A204.1 (cell line): ENCODE results near the gene SLC25A6.
"Not testable (repeated sequence)": the region's sequence is repeated elsewhere in the genome, so short reads cannot be mapped to it uniquely, and the experiment has no call there.

ENCODE experiments used
- FAIRE-seq: peaks from 2 replicates; lab custom pipeline; 2012; peaks lifted over from hg19 to GRCh38; lab: Jason Lieb, UNC

SLC25A6 gene

DNA sequence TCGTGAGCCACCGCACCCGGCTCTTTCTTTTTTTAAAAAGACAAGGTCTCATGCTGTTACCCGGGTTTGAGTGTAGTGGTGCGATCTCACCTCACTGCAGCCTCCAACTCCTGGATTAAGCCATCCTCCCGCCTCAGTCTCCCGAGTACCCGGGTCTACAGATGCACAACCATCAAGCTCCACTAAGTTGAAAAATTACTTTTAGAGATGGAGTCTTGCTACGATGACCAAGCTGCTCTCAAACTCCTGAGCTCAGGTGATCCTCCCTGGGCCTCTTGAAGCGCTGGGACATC is 2.0 kb downstream of the SLC25A6 start:
- no peak for FAIRE-seq

- no peak for FAIRE-seq
Observed at GRCh38 chrX:1389181-1389992, 2.5 kb downstream of the SLC25A6 start.

GRCh38 chrX:1388651-1389050 is 3.3 kb downstream of the SLC25A6 start:
- no peak for FAIRE-seq

- FAIRE-seq = no peak
Observed at GRCh38 chrX:1387141-1387776, 4.7 kb downstream of the SLC25A6 start.

DNA sequence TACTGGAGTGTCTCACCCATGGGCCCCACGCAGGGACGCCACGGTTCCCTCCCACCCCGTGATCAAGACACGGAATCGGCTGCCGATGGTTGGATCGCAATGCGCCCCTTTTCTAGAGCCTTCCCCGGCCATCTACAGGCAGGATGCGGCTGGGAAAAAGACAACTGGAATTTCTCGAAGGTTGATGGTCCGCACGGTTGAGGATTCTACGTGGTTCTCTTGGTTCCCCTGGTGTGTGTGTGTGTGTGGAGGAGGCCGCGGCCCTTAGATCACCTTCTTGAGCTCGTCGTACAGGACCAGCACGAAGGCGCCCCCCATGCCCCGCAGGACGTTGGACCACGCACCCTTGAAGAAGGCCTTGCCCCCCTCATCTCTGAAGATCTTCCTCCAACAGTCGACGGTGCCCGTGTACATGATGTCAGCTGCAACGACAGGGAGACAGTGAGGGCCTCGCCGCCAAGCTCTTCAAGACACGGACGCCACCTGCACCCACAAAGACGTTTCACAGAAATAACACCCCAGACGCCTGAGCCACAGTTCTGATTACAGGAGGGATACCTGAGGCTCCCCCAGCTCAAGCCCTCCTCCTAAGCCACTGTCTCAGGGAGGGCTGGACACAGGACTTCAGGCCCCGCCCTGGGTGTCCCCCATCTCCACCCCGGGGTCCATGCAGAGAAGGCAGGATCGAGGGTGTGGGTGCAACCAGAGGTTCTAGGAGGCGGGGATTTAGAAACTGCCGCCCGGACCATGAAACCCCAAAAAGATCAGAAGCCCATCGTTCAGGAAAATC is 5.4 kb downstream of the SLC25A6 start:
- no peak for FAIRE-seq

DNA sequence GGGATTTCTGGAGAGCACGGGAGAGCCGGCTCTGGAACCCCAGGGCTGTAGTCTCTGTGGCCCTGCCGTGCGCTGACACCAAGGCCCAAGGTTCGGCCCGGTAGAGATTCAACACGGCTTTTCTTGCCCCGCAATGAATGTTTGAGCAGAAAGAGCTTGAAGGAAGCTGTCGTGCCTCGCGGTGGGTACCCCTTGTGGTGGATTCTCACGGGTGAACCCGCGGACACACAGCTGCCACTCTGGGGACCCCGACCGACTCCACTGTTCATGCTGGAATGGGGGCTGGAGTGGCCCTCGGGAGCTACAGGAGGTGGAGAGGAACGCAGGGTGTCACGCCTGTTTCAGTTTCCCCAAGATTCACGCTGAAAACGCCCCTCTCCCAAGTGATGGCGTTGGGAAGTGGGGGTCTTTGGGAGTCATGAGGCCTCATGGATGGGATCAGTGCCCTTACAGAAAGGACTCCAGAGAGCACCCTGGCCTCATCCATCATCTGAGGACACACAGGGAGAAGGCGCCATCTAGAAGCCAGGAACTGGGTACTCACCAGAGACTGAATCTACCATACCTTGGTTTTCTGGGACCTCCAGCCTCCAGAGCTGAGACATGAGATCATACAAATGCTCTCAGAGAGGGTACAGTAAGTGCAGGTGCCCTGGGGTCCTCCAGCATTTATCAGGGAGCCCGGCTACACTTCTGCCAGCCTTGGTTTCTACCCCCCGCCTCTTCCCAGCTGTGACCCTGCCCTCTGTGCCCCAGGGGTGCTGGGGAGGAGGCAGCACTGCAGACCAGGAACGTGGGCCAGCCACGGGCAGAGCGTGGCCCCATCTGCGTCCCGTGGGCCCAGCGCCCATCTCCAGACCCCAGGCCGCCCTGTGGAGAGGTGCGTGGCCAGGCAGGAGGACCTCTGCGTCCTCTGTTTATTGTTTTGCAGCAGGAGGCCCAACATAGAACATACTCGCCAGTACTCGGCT is 6.4 kb downstream of the SLC25A6 start:
- FAIRE-seq = no peak

GRCh38 chrX:1384658-1385252 is 7.2 kb downstream of the SLC25A6 start:
- FAIRE-seq = no peak

- FAIRE-seq = no peak
Observed at GRCh38 chrX:1380672-1381233, 11.2 kb downstream of the SLC25A6 start.

DNA sequence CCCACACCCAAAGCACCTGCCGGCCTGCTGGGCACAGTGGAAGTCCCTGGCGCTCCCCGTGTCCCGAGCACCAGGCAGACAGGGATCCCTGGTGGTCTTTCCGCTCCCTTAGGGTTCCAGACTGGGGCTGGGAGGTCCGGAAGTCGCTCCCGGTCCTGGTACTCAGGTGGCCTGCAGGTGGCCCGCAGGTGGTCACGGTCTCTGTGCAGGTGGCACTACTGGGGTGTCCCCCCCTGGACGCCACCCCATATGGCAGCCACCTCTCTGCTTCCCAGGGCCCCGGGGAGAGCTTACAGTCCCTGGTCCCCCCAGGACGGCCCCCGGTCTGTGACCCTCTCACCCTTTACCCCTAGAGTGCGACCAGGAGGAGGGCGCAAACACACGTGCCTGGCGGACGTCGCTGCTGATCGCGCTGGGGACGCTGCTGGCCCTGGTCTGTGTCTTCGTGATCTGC is 13.6 kb downstream of the SLC25A6 start:
- no peak for FAIRE-seq

- no peak for FAIRE-seq
Observed at GRCh38 chrX:1368385-1368698, 23.6 kb downstream of the SLC25A6 start.

DNA sequence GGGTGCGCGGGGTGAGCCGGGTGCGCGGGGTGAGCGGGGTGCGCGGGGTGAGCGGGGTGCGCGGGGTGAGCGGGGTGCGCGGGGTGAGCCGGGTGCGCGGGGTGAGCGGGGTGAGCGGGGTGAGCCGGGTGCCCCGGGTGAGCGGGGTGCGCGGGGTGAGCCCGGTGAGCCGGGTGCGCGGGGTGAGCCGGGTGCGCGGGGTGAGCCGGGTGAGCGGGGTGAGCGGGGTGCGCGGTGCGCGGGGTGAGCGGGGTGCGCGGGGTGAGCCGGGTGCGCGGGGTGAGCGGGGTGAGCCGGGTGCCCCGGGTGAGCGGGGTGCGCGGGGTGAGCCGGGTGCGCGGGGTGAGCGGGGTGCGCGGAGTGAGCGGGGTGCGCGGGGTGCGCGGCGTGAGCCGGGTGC is 25.6 kb downstream of the SLC25A6 start:
- FAIRE-seq = not testable (repeated sequence)

DNA sequence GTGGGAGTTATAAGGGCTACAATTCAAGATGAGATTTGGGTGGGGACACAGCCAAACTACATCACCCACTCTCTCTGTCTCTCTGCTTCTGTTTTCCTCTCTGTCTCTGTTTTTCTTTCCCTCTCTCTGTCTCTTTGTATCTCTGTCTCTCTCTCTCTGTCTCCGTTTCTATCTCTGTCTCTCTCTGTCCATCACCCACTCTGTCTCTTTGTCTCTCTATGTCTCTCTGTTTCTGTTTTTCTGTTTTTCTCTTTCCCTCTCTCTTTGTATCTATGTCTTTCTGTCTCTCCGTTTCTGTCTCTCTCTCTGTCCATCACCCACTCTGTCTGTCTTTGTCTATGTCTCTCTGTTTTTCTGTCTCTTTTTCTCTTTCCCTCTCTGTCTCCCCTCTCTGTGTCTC is 30.0 kb downstream of the SLC25A6 start:
- FAIRE-seq = no peak

DNA sequence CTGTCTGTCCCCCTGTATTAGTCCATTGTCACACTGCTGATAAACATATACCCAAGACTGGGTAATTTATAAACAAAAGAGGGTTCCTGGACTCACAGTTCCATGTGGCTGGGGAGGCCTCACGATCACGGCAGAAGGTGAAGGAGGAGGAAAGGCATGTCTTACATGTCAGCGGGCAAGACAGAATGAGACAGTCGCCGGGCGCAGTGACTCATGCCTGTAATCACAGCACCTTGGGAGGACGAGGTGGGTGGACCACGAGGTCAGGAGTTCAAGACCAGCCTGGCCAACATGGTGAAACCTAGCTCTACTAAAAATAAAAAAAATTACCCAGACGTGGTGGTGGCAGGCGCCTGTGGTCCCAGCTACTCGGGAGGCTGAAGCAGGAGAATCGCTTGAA is 30.6 kb downstream of the SLC25A6 start:
- FAIRE-seq = no peak

GRCh38 chrX:1360171-1360570 is 31.7 kb downstream of the SLC25A6 start:
- FAIRE-seq = no peak

DNA sequence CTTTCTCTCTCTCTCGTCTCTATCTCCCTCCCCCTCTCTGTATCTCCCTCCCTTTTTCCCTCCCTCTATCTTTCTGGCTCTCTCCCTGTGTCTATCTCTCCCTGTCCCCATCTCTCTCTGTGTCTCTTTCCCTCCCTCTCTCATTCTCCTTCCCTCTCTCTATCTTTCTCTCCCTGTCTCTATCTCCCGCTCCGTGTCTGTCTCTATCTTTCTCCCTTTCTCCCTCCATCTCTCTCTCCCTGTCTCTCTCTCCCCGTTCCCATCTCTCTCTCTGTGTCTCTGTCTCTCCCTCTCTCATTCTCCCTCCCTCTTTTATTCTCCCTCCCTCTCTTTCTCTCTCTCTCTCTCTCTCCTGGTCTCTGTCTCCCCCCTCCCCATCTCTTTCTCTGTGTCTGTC is 32.4 kb downstream of the SLC25A6 start:
- FAIRE-seq = no peak

DNA sequence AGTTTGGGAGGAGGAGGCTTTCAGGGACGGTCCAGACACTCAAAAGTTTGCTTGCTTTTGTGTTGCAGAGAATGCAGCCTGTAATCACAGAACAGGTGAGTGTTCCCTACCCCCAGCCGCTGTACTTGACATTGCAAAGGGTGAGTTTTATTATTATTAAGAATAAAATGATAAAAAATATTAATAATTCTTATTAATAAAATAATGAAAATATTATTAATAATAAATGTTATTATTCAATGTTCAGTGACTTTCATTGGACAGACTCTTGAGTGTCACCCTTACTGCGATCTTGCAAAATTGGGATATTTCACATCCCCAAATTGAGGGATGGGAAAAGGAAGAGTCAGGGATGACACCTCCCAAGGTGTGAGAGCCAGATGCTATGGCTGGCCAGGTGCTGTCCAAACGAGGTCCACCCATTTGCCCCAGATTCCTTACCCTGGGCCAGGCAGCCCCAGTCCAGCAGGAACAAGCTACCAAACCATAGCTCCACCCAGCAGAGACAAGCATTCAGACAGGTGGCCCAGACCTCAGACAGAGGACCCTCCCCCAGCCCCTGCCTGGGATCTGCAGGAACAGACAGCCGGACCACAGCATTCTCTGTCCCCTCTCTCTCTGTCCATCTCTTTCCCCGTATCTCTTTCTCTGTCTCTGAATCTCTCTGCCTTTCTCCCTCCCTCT is 33.0 kb downstream of the SLC25A6 start:
- FAIRE-seq = no peak

GRCh38 chrX:1357993-1358392 is 33.9 kb downstream of the SLC25A6 start:
- no peak for FAIRE-seq

DNA sequence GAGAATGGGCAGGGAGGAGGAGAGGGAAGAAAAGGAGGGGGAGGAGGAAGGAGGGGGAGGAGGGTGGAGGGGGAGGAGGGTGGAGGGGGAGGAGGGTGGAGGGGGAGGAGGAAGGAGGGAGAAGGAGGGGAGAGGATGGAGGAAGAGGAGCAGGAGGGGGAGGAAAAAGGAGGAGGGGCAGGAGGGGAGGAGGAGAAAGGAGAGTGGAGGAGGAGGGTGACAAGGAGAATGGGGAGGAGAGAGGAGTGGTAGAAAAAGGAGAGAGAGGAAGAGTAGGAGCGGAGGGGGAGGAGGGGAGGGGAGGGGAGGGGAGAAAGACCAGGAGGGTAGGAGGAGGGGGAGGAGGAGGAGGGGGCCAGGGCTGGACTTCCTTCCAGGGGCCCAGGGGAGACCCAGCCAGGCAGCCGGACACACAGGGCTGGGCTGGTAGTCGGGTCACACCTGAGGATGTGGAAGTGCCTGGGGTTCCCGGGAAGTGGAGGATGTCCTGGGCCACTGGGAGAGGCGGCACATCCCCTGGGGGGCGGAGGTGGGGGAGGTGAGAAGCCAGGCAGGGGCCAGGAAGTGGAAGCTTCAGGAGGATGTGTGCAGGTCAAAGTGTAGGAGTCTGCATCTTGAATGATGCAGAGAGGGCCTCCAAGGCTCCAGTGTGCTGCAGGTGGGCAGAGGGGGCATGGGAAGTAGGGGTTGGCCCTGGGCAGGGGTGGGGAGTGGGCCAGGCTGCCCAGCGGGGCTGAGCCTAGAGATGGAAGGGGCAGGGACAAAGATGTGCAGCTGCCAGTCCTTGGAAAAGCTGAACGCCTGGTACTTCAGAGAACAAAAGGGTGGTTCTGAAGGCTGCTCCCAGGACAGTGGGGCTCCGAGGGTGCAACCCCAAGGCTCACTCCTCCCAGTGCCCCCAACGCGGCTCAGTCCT is 36.5 kb downstream of the SLC25A6 start:
- no peak for FAIRE-seq
